Colonic mucosa (tissue), 4 donors: ENCODE results near the gene MED12L. TPM values are rescaled to one million over a fixed set of nuclear protein-coding genes. Genes with fewer than 3 reads are reported as not detected.

Experiments used
- DNase-seq: peaks from one replicate; pipeline ENCODE4 v3.0.0-alpha.2; 2020
- H3K27ac ChIP-seq: fragments of 200-600 bp; one replicate; pipeline ENCODE4 v1.8.0; 2021
- H3K27me3 ChIP-seq: fragments of 200-600 bp; one replicate; pipeline ENCODE4 v1.8.0; 2021
- H3K36me3 ChIP-seq: fragments of 200-600 bp; one replicate; pipeline ENCODE4 v1.8.0; 2021
- H3K4me1 ChIP-seq: fragments of 200-600 bp; one replicate; pipeline ENCODE4 v1.8.0; 2021; ENCODE audit warnings: mild to moderate bottlenecking
- H3K4me3 ChIP-seq: fragments of 200-600 bp; one replicate; pipeline ENCODE4 v1.8.0; 2021
- H3K9ac ChIP-seq, 2 donors: one replicate each; pipeline ENCODE4 v1.7.0; 2013; ENCODE audit warnings: control low read depth in 2 of 2, low read depth in 2 of 2, low read length in 2 of 2
- H3K9me3 ChIP-seq: fragments of 200-600 bp; one replicate; pipeline ENCODE4 v1.8.0; 2021
- CTCF ChIP-seq: fragments of 200-600 bp; IDR thresholded peaks from one replicate; pipeline ENCODE4 v1.8.0; 2022; ENCODE audit warnings: antibody characterized with exemption, mild to moderate bottlenecking
- intact Hi-C: fragments of 100-400 bp; cut with DNase I; formaldehyde crosslinking; loops from one replicate; pipeline ENCODE4 v1.14.1; 2022
- total RNA-seq, 2 donors: library from RNA; stranded (reverse); fragmentation: NEBNext Ultra II Directional in 1 of 2; extraction: Animal tissue kit (Norgen Biotek cat#: 25700) in 1 of 2; gene quantifications; one replicate each; pipeline ENCODE4 v1.2.1, GENCODE V29; 2021
- donor health status: healthy.
- donor health status: DM: no; HTN: no; CAD: no.
- donor health status: DM: no; HTN: no; CAD: no.

The MED12L gene
- total RNA-seq, 2 donors from 2014 or later: 0.32 to 1.3 TPM

GRCh38 chr3:151156618-151157216 is 71.3 kb downstream of the MED12L start:
- no peaks in the 10 kb centered on the region for H3K27me3 ChIP-seq
- no peaks in the 10 kb centered on the region for H3K4me1 ChIP-seq
- no peaks in the 10 kb centered on the region for H3K36me3 ChIP-seq
- H3K4me3 ChIP-seq: no peak overlapping the region
- TF ChIP-seq CTCF: peak; percentile 48
- DNase-seq: peak; percentile 38
- no peak overlapping the region for H3K27ac ChIP-seq
- intact Hi-C loops: no loop called here
- H3K9me3 ChIP-seq: no peaks in the 10 kb centered on the region
- H3K9ac ChIP-seq: no peak overlapping the region

GRCh38 chr3:151159806-151160205 is 74.3 kb downstream of the MED12L start:
- no peak overlapping the region for H3K9ac ChIP-seq
- TF ChIP-seq CTCF: no peak
- no peaks in the 10 kb centered on the region for H3K27me3 ChIP-seq
- H3K9me3 ChIP-seq: no peaks in the 10 kb centered on the region
- intact Hi-C loops: no loop called here
- H3K36me3 ChIP-seq: no peaks in the 10 kb centered on the region
- no peak for DNase-seq
- H3K27ac ChIP-seq: no peak overlapping the region
- H3K4me1 ChIP-seq: no peaks in the 10 kb centered on the region
- no peak overlapping the region for H3K4me3 ChIP-seq

GRCh38 chr3:151165226-151165625 is 79.8 kb downstream of the MED12L start:
- DNase-seq: no peak
- H3K27ac ChIP-seq: no peak overlapping the region
- intact Hi-C loops: loop anchor here (5.0 kb wide), 1 partner anchor 62 kb away; no protein-coding TSS in a partner anchor
- H3K36me3 ChIP-seq: no peaks in the 10 kb centered on the region
- no peak overlapping the region for H3K4me3 ChIP-seq
- H3K9me3 ChIP-seq: no peaks in the 10 kb centered on the region
- no peaks in the 10 kb centered on the region for H3K4me1 ChIP-seq
- H3K27me3 ChIP-seq: no peaks in the 10 kb centered on the region
- no peak for TF ChIP-seq CTCF
- H3K9ac ChIP-seq: no peak overlapping the region

- no peak for DNase-seq
- no peak overlapping the region for H3K27ac ChIP-seq
- TF ChIP-seq CTCF: no peak
- no peak overlapping the region for H3K9ac ChIP-seq
- H3K4me1 ChIP-seq: no peaks in the 10 kb centered on the region
- H3K27me3 ChIP-seq: no peaks in the 10 kb centered on the region
- H3K36me3 ChIP-seq: no peaks in the 10 kb centered on the region
- intact Hi-C loops: loop anchor here (5.0 kb wide), 1 partner anchor 61 kb away; no protein-coding TSS in a partner anchor
- no peaks in the 10 kb centered on the region for H3K9me3 ChIP-seq
- H3K4me3 ChIP-seq: no peak overlapping the region
These were observed 80.7 kb downstream of the MED12L start for GRCh38 chr3:151166161-151166560.

- Histone ChIP-seq H3K9me3 (no peaks in the 10 kb centered on the region), H3K4me1 (no peaks in the 10 kb centered on the region), H3K27ac (no peak overlapping the region), H3K4me3 (no peak overlapping the region), H3K27me3 (no peaks in the 10 kb centered on the region), H3K9ac (no peak overlapping the region), H3K36me3 (no peaks in the 10 kb centered on the region)
- DNase-seq: peak; percentile 89
- intact Hi-C loops: loop anchor here (2.0 to 5.0 kb wide), 2 partner anchors 59 to 114 kb away; no protein-coding TSS in a partner anchor
- peak; percentile 86 for TF ChIP-seq CTCF
These were observed 83.0 kb downstream of the MED12L start for GRCh38 chr3:151168269-151169094.
